Prostate gland (tissue), 2 donors: ENCODE data around the gene LRPPRC. TPM values are rescaled to one million over a fixed set of nuclear protein-coding genes. Genes with fewer than 3 reads are reported as not detected.

Experiments used
- DNase-seq: peaks from one replicate; pipeline ENCODE4 v3.0.0-alpha.2; 2019; ENCODE audit warnings: low spot score
- H3K27ac ChIP-seq, 2 donors: fragments of 200-600 bp; sonication (generic); 2 replicates each; pipeline ENCODE4 v1.5.1; 2017 to 2019
- H3K27me3 ChIP-seq: fragments of 200-600 bp; sonication (generic); replicated peaks from 2 replicates; pipeline ENCODE4 v1.5.1; 2019; ENCODE audit not compliant: insufficient read depth
- H3K36me3 ChIP-seq, 2 donors: fragments of 200-600 bp; sonication (generic); 1 replicate in 1 of 2; 2 replicates in 1 of 2; pipeline versions ENCODE4 v1.5.1 to v1.8.1; 2017 to 2019
- H3K4me1 ChIP-seq: fragments of 200-600 bp; sonication (generic); replicated peaks from 2 replicates; pipeline ENCODE4 v1.5.1; 2019
- H3K4me3 ChIP-seq, 2 donors: fragments of 200-600 bp; sonication (generic); 2 replicates each; pipeline ENCODE4 v1.5.1; 2017 to 2019
- H3K9me3 ChIP-seq: fragments of 200-600 bp; sonication (generic); 2 replicates; pipeline ENCODE4 v1.5.1; 2017
- CTCF ChIP-seq, 4 experiments: fragments of 200-600 bp in 2 of 4; fragments of 450-650 bp in 2 of 4; sonication (generic) in 2 of 4; IDR thresholded peaks; 1 replicate in 3 of 4; 2 replicates in 1 of 4; pipeline ENCODE4 v1.5.1; 2016 to 2019; ENCODE audit warnings: antibody characterized with exemption in 4 of 4, mild to moderate bottlenecking in 2 of 4, moderate library complexity in 2 of 4
- POLR2A ChIP-seq: fragments of 450-650 bp; IDR thresholded peaks from one replicate; pipeline ENCODE4 v1.6.1; 2016; ENCODE audit warnings: antibody characterized with exemption, mild to moderate bottlenecking
- POLR2AphosphoS5 ChIP-seq: sonication (generic); formaldehyde crosslinking; IDR thresholded peaks from one replicate; pipeline ENCODE4 v1.6.1; 2017; ENCODE audit warnings: antibody characterized with exemption
- WGBS: methylation state at CpG from one replicate; pipeline ENCODE4 v1.1.5; 2018; 5-methylcytosine and 5-hydroxymethylcytosine counted together
- intact Hi-C: fragments of 100-400 bp; cut with DNase I; formaldehyde crosslinking; loops from one replicate; pipeline ENCODE4 v1.14.2; 2022
- total RNA-seq, 2 donors: library from RNA; depleted of rRNA; stranded (reverse); fragments of >200 nt; gene quantifications; one replicate each; pipeline ENCODE4 v1.1.0, GENCODE V29; 2016

The LRPPRC gene
- total RNA-seq, 2 donors from 2014 or later = 49.3 to 82.3 TPM

- no peaks in the 10 kb centered on the region for H3K36me3 ChIP-seq
- no peak for TF ChIP-seq CTCF (IDR thresholded peaks at IDR 0.05)
- no peak for TF ChIP-seq POLR2AphosphoS5
- TF ChIP-seq POLR2A = no peak
- DNase-seq = no peak
- no peak overlapping the region for H3K4me3 ChIP-seq
- no peaks in the 10 kb centered on the region for H3K27me3 ChIP-seq
- H3K27ac ChIP-seq = no peak overlapping the region
- intact Hi-C loops = loop anchor here (10.0 kb wide), 1 partner anchor 268 kb away; no protein-coding TSS in a partner anchor
- no peaks in the 10 kb centered on the region for H3K9me3 ChIP-seq
- peaks cover 5% of the 10 kb centered on the region for H3K4me1 ChIP-seq
- 88% methylated on average over 4 of the region's 4 CpGs for WGBS
These were observed 113.5 kb downstream of the LRPPRC start for GRCh38 chr2:43882312-43882711.

DNA sequence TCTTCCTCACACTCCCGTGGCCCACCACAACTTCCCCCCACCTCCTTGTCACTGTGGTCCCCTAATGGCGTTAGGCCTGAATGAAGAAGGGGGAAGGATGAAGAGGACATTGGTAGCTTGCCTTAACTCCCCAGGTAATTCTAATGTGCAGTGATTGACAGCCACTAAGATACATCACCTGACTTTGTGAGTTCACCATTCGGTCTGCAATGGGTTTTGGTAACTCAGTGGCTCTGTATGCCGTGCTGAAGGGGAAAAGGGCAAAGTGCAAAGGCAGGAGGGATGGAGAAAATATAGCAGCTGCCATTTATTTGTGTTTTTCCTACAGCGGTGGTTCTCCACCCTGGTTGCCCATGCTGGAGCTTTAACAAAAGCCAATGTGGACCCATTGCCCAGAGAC, 114.8 kb downstream of the LRPPRC start:
- H3K9me3 ChIP-seq = no peaks in the 10 kb centered on the region
- peaks cover 5% of the 10 kb centered on the region for H3K4me1 ChIP-seq
- TF ChIP-seq POLR2AphosphoS5 (no peak), POLR2A (no peak), CTCF (IDR thresholded peaks at IDR 0.05) (no peak)
- intact Hi-C loops = loop anchor here (10.0 kb wide), 1 partner anchor 266 kb away; no protein-coding TSS in a partner anchor
- H3K36me3 ChIP-seq = no peaks in the 10 kb centered on the region
- DNase-seq = no peak
- no peaks in the 10 kb centered on the region for H3K27me3 ChIP-seq
- WGBS = 82% methylated on average over 5 of the region's 5 CpGs
- peak overlapping the region in 1 of 2 donors; percentile 13 for H3K27ac ChIP-seq
- no peak overlapping the region for H3K4me3 ChIP-seq

- WGBS = 88% methylated on average over 9 of the region's 9 CpGs
- no peaks in the 10 kb centered on the region for H3K36me3 ChIP-seq
- H3K27me3 ChIP-seq = no peaks in the 10 kb centered on the region
- no peaks in the 10 kb centered on the region for H3K9me3 ChIP-seq
- H3K27ac ChIP-seq = no peak overlapping the region
- intact Hi-C loops = loop anchor here (10.0 kb wide), 1 partner anchor 266 kb away; no protein-coding TSS in a partner anchor
- H3K4me3 ChIP-seq = no peak overlapping the region
- TF ChIP-seq CTCF (IDR thresholded peaks at IDR 0.05) (no peak), POLR2A (no peak), POLR2AphosphoS5 (no peak)
- H3K4me1 ChIP-seq = peaks cover 5% of the 10 kb centered on the region
- no peak for DNase-seq
These were observed 115.3 kb downstream of the LRPPRC start for GRCh38 chr2:43880471-43880870.

- Histone ChIP-seq H3K36me3 (no peaks in the 10 kb centered on the region), H3K27me3 (no peaks in the 10 kb centered on the region), H3K4me3 (no peak overlapping the region), H3K27ac (no peak overlapping the region), H3K4me1 (no peaks in the 10 kb centered on the region), H3K9me3 (no peaks in the 10 kb centered on the region)
- TF ChIP-seq CTCF (IDR thresholded peaks at IDR 0.05) = no peak
- TF ChIP-seq POLR2AphosphoS5 = no peak
- no peak for TF ChIP-seq POLR2A
- no peak for DNase-seq
- 78% methylated on average over 5 of the region's 5 CpGs for WGBS
- intact Hi-C loops = no loop called here
These were observed 116.5 kb downstream of the LRPPRC start for GRCh38 chr2:43879261-43879660.

- no peaks in the 10 kb centered on the region for H3K9me3 ChIP-seq
- DNase-seq = peak; percentile 56
- no peaks in the 10 kb centered on the region for H3K27me3 ChIP-seq
- H3K4me1 ChIP-seq = no peaks in the 10 kb centered on the region
- H3K27ac ChIP-seq = no peak overlapping the region
- no peak overlapping the region for H3K4me3 ChIP-seq
- 39% methylated on average over 16 of the region's 16 CpGs for WGBS
- intact Hi-C loops = no loop called here
- H3K36me3 ChIP-seq = no peaks in the 10 kb centered on the region
- TF ChIP-seq CTCF (IDR thresholded peaks at IDR 0.05) (peak; percentile 24 to 89 (median 78)), POLR2A (no peak), POLR2AphosphoS5 (no peak)
These were observed 117.9 kb downstream of the LRPPRC start for GRCh38 chr2:43877782-43878464.
